BLaER1 treated with 17β-estradiol and CSF1 and Interleukin-3, amounts not matched to agents 10 nM and 100 nM (cell line): ENCODE data around the gene CCZ1B.
"Not testable (repeated sequence)": the region's sequence is repeated elsewhere in the genome, so short reads cannot be mapped to it uniquely, and the experiment has no call there.

ENCODE experiments used
- H3K27ac ChIP-seq, 11 experiments: shearing (Covaris generic); formaldehyde crosslinking; 2 replicates each; pipeline ENCODE4 v1.8.1; 2022
- H3K27me3 ChIP-seq, 11 experiments: shearing (Covaris generic); formaldehyde crosslinking; 2 replicates each; pipeline ENCODE4 v1.8.1; 2022
- H3K36me3 ChIP-seq, 11 experiments: shearing (Covaris generic); formaldehyde crosslinking; 2 replicates each; pipeline ENCODE4 v1.8.1; 2022
- H3K4me1 ChIP-seq, 10 experiments: shearing (Covaris generic); formaldehyde crosslinking; 2 replicates each; pipeline ENCODE4 v1.8.1; 2022
- H3K4me2 ChIP-seq, 11 experiments: shearing (Covaris generic); formaldehyde crosslinking; 2 replicates each; pipeline ENCODE4 v1.8.1; 2022
- H3K4me3 ChIP-seq, 10 experiments: shearing (Covaris generic); formaldehyde crosslinking; 2 replicates each; pipeline ENCODE4 v1.8.1; 2022
- H3K9ac ChIP-seq, 11 experiments: shearing (Covaris generic); formaldehyde crosslinking; 2 replicates each; pipeline ENCODE4 v1.8.1; 2022
- H3K9me3 ChIP-seq, 11 experiments: shearing (Covaris generic); formaldehyde crosslinking; replicated peaks in 1 of 11; 2 replicates each; pipeline ENCODE4 v1.8.1; 2022
- H4K20me1 ChIP-seq, 11 experiments: shearing (Covaris generic); formaldehyde crosslinking; 2 replicates each; pipeline ENCODE4 v1.8.1; 2022

CCZ1B gene

DNA sequence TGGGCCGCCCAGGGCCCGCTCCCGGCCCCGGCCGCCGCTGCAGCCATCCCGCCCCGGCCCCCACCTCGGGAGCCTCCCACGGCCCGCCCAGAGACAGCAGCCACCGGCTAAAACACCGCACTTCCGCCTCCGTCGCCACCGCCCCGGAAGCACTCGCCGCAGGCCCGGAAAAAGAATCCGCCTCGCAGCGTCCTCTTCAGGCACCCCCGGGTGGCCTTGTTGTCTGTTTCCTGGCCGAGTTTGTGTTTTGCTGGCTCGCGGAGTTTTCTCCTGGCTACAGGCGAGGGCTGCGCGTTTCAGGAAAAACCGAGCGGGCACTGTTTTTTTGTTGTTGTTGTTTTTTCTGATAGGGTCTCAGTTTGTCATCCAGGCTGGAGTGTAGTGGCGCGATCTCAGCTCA is at the start of gene CCZ1B:
Gene CCZ1B, minus strand, starts transcription at position 125 of the 400 bp plus-strand sequence. Its CDS starts 78 bp downstream, at position 47.
- H3K9me3 ChIP-seq, H3K27me3 ChIP-seq, H4K20me1 ChIP-seq: not testable (repeated sequence)
- Histone ChIP-seq H3K4me2 (peak within 1 kb of the TSS; percentile 60 to 78 (median 68)), H3K36me3 (peaks cover 11 to 26% (median 16%) of the 10 kb centered on the region in 11 experiments; a peak in 19 of 22 replicates), H3K4me1 (peaks cover 5 to 20% (median 13%) of the 10 kb centered on the region in 10 experiments; a peak in 19 of 20 replicates), H3K9ac (peak within 1 kb of the TSS; percentile 65 to 79 (median 76)), H3K4me3 (peak within 1 kb of the TSS; percentile 53 to 67 (median 60)), H3K27ac (peak within 1 kb of the TSS; percentile 73 to 85 (median 81))

DNA sequence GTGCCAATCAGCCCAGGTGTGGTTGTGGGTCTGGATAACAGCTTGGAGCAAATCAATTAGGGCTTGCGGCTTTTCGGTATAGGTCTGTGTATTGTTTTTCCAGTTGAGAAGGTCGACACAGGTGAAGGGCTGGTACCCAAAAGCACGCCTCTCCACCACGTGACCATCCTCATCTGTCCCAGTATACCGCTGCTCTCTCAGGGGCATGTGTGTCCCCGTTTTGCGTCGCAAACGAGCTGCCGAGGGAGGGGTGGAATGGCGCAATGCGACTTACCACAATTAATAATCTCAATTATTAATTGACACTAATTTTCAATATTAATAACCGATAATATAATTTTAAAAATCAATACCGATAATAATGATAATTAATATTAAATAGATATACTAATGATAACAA is 48.9 kb upstream of the CCZ1B start:
- H3K4me2 ChIP-seq, H4K20me1 ChIP-seq, H3K36me3 ChIP-seq, H3K27ac ChIP-seq, H3K4me3 ChIP-seq, H3K27me3 ChIP-seq, H3K9ac ChIP-seq, H3K4me1 ChIP-seq: not testable (repeated sequence)
- H3K9me3 ChIP-seq = peaks cover 21 to 38% (median 26%) of the 10 kb centered on the region in 11 experiments

DNA sequence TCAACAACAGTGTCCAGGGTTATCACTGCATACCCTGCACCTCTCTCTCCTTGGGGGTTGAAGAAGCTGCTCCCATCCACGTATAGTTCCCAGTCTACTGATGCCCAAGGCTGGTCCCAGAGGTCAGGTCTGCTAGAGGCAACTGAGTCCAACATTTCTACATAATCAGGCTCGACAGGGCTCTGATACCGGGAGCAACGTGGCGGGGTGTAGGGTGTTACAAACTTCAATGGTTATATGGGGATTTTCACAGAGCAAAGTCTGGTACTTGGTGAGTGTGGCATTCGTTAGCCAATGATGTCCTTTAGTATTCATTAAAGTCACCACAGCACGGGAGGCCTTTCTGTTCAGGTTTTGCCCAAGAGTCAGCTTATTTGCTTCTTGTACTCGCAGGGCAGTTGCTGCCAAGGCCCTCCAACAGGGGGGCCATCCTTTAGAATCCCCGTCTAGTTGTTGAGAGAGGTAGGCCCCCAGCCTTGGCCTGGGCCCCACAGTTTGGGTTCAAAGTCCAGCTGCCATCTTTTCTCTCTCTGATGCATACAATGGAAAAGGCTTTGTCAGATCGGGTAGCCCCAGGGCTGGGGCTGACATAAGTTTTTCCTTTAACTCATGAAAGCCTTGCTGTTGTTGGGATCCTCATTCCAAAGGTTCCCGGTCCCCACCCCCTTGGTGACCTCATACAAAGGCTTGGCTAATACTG is 46.3 kb upstream of the CCZ1B start:
- not testable (repeated sequence) for H4K20me1 ChIP-seq, H3K4me3 ChIP-seq, H3K4me1 ChIP-seq, H3K27ac ChIP-seq, H3K4me2 ChIP-seq, H3K9ac ChIP-seq, H3K36me3 ChIP-seq, H3K27me3 ChIP-seq
- peaks cover 22 to 43% (median 34%) of the 10 kb centered on the region in 11 experiments for H3K9me3 ChIP-seq

DNA sequence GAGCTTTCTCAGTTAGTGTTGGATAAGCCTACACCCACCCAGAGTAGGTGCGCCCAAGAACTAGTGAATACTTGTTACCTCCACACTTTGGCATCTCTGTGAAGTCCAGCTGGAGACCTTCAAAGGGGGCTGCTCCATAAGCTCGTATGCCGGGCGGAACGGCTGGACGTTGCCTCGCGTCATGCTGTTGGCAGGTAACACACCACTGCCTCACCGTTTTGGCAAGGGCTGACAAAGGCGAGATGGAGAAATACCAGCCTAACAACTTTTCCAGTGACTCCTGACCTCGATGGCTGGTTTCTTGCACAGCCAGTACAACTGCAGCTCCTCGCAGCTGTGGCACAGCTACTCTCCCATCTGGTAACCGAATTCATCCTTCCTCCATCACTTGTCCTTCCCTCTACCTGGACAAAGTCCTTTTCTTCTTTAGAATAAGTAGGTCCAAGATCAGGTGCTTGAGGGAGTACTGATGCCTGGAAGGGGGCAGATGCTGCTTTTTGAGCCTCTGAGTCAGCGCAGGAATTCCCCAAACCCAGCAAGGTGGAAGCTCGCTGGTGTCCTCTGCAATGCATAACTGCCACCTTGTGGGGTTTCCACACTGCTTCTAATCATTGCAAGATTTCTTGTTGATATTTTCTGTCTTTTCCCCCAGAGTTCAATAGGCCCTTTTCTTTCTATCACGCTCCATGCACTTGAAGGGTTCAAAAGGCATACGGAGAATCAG is 45.5 kb upstream of the CCZ1B start:
- H4K20me1 ChIP-seq, H3K27me3 ChIP-seq, H3K4me3 ChIP-seq, H3K4me2 ChIP-seq, H3K36me3 ChIP-seq, H3K27ac ChIP-seq, H3K4me1 ChIP-seq, H3K9ac ChIP-seq: not testable (repeated sequence)
- peaks cover 20 to 37% (median 32%) of the 10 kb centered on the region in 11 experiments for H3K9me3 ChIP-seq

DNA sequence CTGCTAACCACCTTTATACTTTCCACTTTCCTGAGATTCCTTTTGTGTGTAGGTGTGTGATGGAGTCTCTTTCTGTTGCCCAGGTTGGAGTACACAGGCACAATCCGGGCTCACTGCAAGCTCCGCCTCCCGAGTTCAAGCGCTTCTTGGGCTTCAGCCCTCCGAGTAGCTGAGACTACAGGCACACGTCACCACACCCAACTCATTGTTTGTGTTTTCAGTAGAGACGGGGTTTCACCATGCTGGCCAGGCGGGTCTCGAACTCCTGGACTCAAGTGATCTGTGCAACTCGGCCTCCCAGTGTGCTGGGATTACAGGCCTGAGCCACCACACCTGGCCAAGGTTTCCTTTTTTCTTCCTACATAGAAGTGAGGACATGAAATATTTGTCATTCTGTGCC is 38.7 kb upstream of the CCZ1B start:
- H4K20me1 ChIP-seq, H3K27me3 ChIP-seq, H3K9ac ChIP-seq, H3K27ac ChIP-seq, H3K36me3 ChIP-seq, H3K4me2 ChIP-seq, H3K4me3 ChIP-seq, H3K4me1 ChIP-seq: not testable (repeated sequence)
- H3K9me3 ChIP-seq = peaks cover 11 to 24% (median 18%) of the 10 kb centered on the region in 11 experiments; a peak in 19 of 22 replicates

DNA sequence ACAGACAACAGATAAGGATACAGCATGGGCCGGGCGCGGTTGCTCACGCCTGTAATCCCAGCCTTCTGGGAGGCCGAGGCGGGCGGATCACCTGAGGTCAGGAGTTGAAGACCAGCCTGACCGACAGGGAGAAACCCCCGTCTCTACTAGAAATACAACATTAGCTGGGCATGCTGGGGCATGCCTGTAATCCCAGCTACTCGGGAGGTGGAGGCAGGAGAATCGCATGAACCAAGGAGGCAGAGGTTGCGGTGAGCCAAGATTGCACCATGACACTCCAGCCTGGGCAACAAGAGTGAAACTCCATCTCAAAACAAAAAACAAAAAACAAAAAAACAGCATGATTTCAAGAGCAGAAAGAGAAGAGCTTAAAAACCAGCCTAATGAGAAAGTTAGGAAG is 38.1 kb upstream of the CCZ1B start:
- peaks cover 6 to 19% (median 12%) of the 10 kb centered on the region in 11 experiments; a peak in 18 of 22 replicates for H3K9me3 ChIP-seq
- H3K9ac ChIP-seq, H3K36me3 ChIP-seq, H3K27ac ChIP-seq, H3K4me3 ChIP-seq, H3K4me2 ChIP-seq, H3K4me1 ChIP-seq, H4K20me1 ChIP-seq, H3K27me3 ChIP-seq: not testable (repeated sequence)

DNA sequence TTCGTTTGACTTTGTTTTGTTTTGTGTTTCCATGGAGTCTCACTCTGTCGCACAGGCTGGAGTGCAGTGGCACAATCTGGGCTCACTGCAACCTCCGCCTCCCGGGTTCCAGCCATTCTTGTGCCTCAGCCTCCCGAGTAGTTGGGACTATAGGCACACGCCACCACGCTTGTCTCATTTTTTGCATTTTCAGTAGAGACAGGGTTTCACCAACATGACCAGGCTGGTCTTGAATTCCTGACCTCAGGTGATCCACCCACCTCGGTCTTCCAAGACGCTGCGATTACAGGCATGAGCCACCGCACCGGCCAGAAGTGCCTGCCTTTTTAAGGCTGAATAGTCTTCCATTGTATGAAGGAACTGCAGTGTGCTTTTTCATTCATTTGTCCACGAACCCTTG is 36.8 kb upstream of the CCZ1B start:
- H3K4me1 ChIP-seq, H3K27me3 ChIP-seq, H3K4me3 ChIP-seq, H3K9me3 ChIP-seq, H3K4me2 ChIP-seq, H3K27ac ChIP-seq, H3K36me3 ChIP-seq, H4K20me1 ChIP-seq, H3K9ac ChIP-seq: not testable (repeated sequence)

DNA sequence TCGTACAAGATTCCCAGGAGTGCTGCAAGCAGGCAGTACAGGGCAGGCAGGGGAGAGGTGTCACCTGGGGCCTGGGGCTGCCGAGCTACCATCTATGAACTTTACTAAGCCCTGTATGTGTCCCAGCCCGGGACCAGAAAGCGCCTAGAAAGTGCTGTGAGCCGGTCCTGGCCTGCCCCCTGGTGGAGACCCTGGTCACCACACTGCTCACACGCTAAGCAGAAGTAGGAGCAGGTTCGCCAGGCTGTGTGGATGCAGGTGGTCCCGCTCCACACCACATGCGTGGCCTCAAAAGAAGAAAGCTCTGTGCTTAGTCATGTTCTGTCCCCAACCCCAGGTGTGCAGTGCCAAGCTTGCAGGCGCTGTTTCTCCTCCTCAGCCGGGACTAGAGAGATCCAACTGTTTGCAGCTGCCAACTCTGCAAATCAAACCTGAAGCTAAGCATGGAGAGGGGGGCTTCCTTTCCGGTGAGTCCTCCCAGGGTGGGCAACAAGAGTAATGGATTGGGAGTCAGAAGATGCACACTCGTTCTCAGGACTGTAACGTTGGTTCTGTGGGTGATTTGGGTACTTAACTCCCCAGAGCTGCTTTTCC is 31.7 kb upstream of the CCZ1B start:
- not testable (repeated sequence) for H3K27ac ChIP-seq, H3K9me3 ChIP-seq, H3K36me3 ChIP-seq, H3K9ac ChIP-seq, H3K4me3 ChIP-seq, H4K20me1 ChIP-seq
- peak overlapping the region in 5 of 11 experiments; percentile 50 to 58 (median 54); a peak in 7 of 22 replicates for H3K4me2 ChIP-seq
- H3K4me1 ChIP-seq = peaks cover 0 to 26% (median 12%) of the 10 kb centered on the region in 10 experiments; a peak in 12 of 20 replicates
- peaks cover 27 to 40% (median 38%) of the 10 kb centered on the region in 11 experiments for H3K27me3 ChIP-seq

DNA sequence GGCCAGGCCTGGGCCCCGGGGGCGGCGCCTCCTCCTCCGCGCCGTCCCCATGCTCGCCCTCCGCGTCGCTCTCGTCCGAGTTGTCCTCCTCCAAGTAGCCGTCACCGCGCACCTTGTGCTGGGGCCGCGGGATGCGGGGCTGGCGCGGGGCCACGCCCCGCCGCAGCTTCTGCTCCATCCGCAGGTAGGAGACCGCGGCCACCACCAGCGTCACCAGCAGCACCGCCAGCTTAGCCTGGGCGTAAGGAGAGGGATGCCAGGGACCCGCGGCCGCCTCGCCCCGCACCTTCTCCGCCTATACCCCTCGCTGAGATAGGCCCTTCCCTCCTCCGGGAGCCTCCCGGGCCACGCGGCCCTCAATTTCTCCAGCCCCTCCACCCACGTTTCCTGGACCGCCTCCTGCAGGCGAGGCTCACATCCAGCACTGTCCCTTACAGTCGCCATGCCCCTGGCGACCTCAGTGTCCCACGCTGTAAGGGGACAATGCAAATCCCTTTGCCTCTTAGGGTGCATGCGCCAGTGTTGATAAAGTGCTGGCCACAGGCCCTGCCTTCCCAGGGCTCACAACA is 29.6 kb upstream of the CCZ1B start:
- Histone ChIP-seq H3K4me2 (peak overlapping the region; percentile 65 to 86 (median 78)), H3K4me3 (peak overlapping the region; percentile 45 to 68 (median 56); a peak in 19 of 20 replicates), H3K9ac (peak overlapping the region in 7 of 11 experiments; percentile 23 to 66 (median 44); a peak in 7 of 22 replicates), H3K27me3 (peaks cover 27 to 40% (median 38%) of the 10 kb centered on the region in 11 experiments), H3K4me1 (peaks cover 0 to 26% (median 12%) of the 10 kb centered on the region in 10 experiments; a peak in 12 of 20 replicates)
- H3K9me3 ChIP-seq, H3K27ac ChIP-seq, H3K36me3 ChIP-seq, H4K20me1 ChIP-seq: not testable (repeated sequence)

DNA sequence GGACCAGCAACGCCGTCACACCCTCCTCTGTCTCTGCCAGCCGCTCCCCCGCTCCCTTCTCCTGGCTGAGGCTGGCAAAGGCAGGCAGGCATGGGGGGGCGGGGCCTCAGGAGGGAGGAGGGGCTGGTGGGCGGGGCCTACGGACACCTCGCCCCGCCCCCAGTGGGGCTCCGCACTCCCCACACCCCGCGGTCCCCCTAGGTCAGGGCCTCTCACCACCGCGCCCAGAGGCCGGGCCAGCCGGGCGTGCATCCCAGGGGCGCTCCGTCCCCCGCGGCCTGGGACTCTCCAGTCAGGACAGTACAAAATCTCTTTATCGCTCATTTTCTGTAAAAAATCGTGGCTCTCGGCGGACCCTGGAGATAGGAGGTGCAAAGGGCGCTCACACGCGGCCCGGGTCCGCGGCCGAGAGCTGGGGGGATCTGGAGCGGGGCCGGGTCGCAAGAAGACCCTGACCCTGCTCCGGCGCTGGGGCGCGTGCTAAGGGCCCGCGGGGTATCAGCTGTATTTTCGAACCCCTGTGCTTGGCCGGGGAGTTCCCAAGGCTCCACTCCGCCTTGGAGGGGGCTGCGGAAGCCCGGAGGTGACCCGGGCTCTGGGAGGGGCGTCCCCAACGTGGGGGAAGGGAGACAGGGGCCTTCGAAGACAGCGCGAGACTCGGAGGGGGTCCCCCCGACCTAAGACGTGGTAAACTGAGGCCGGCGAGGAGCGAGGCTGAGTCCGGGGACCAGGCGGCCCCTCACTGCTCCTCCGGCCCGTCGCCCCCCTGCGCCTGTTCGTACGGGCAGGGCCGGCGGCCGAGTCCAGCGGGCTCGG is 28.9 kb upstream of the CCZ1B start:
- H3K27ac ChIP-seq, H3K36me3 ChIP-seq, H3K9me3 ChIP-seq, H4K20me1 ChIP-seq: not testable (repeated sequence)
- Histone ChIP-seq H3K4me3 (peak overlapping the region; percentile 45 to 68 (median 56)), H3K4me1 (peaks cover 0 to 26% (median 12%) of the 10 kb centered on the region in 10 experiments; a peak in 12 of 20 replicates), H3K27me3 (peaks cover 27 to 40% (median 38%) of the 10 kb centered on the region in 11 experiments), H3K9ac (peak overlapping the region in 10 of 11 experiments; percentile 23 to 66 (median 48); a peak in 12 of 22 replicates), H3K4me2 (peak overlapping the region; percentile 65 to 86 (median 78))

DNA sequence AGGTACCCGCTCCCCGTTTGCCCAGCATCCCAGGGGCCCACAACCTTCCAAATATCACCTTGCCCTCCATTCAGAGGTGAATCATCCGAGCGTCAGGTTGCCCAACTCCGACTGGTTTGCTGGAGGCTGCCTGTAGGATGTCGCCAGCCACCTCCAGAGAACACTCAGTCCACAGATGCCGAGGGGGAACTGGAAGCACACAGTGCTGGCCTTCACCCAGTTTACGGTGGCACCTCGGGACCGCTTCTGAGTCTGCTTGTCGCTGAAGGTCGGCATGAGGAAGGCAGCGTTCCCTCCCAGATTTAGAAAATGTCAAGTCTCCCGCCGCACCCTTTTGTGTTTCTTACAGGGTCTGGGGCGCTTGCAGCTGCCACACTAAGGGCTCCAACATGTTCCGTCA is 27.6 kb upstream of the CCZ1B start:
- not testable (repeated sequence) for H3K4me2 ChIP-seq, H3K4me3 ChIP-seq, H3K9me3 ChIP-seq, H3K9ac ChIP-seq, H3K27ac ChIP-seq, H4K20me1 ChIP-seq, H3K36me3 ChIP-seq
- H3K4me1 ChIP-seq = peaks cover 0 to 26% (median 12%) of the 10 kb centered on the region in 10 experiments; a peak in 12 of 20 replicates
- peaks cover 27 to 40% (median 38%) of the 10 kb centered on the region in 11 experiments for H3K27me3 ChIP-seq

DNA sequence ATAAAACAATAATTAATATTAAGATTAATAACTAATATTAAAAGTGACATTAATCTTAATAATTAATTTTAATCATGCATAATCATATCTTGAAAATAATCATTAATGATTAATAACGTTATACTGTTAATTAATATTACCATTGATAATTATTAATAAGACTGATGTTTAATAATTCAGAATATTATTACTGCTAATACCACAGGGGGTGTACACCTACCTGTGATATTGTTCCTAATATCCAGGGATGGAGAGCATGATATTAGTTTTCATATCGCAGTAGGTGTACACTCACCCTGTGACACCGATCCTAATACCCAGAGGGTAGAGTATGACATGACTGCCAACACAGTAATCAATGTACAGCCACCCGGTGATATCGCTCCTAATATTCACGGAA is 23.1 kb upstream of the CCZ1B start:
- H3K9ac ChIP-seq, H3K4me3 ChIP-seq, H3K9me3 ChIP-seq, H3K27ac ChIP-seq, H3K27me3 ChIP-seq, H3K36me3 ChIP-seq, H4K20me1 ChIP-seq, H3K4me2 ChIP-seq: not testable (repeated sequence)
- H3K4me1 ChIP-seq = peaks cover 0 to 16% (median 8%) of the 10 kb centered on the region in 10 experiments; a peak in 14 of 20 replicates
